ENCODE measurements around the gene CHRNB4. TPM values are rescaled to one million over a fixed set of nuclear protein-coding genes. Genes with fewer than 3 reads are reported as not detected.

CHRNB4 gene
- polyA plus RNA-seq, 1 of the 3 experiments (the other 2 are of a cell fraction): 0.30 TPM

GRCh38 chr15:78660584-78660983, 19.6 kb upstream of the CHRNB4 start:
- TF ChIP-seq POLR2AphosphoS5 (IDR thresholded peaks at IDR 0.05; ENCODE audit: low read depth, low read length): no peak
- no peak for TF ChIP-seq PBX3 (IDR thresholded peaks at IDR 0.05)
- no peak for TF ChIP-seq MEF2A (IDR thresholded peaks at IDR 0.05; ENCODE audit: borderline replicate concordance, low read depth)
- no peak for TF ChIP-seq USF2 (IDR thresholded peaks at IDR 0.05; ENCODE audit: borderline replicate concordance, low read depth, low read length)
- no peaks in the 10 kb centered on the region for H3K9me2 ChIP-seq
- H3K9ac ChIP-seq: no peak overlapping the region
- peaks cover 5% of the 10 kb centered on the region; the same call in 1 of the 2 replicates for H3K27me3 ChIP-seq (ENCODE audit: insufficient read depth)
- H3K4me2 ChIP-seq: no peak overlapping the region
- no peaks in the 10 kb centered on the region for H3K4me1 ChIP-seq (ENCODE audit: control insufficient read depth in 1 of 2, insufficient read depth in 2 of 2, low read depth in 1 of 2, low read length in 1 of 2)
- POLR2A ChIA-PET: interaction anchor here (0.6 to 1.5 kb wide), 2 partner anchors 17 to 18 kb away, joined by 3 to 6 read pairs; no protein-coding TSS in a partner anchor
- no peaks in the 10 kb centered on the region for H3K36me3 ChIP-seq (replicated peaks in 1 of 2; ENCODE audit: control insufficient read depth in 1 of 2, insufficient read depth in 2 of 2, low read length in 1 of 2)
- H3K79me2 ChIP-seq (ENCODE audit: insufficient read depth): no peaks in the 10 kb centered on the region
- CTCF ChIA-PET: interaction anchor here (1.7 to 2.0 kb wide), 2 partner anchors 22 to 49 kb away, joined by 7 to 8 read pairs; no protein-coding TSS in a partner anchor
- WGBS (ENCODE audit: low lambda C conversion rate): 64% methylated on average over 9 of the region's 9 CpGs
- H3K4me3 ChIP-seq (ENCODE audit: low read depth in 2 of 2, low read length in 1 of 2): no peak overlapping the region
- no peaks in the 10 kb centered on the region for H3F3A ChIP-seq (replicated peaks; ENCODE audit: insufficient read depth)
- no peak overlapping the region for H2AFZ ChIP-seq (ENCODE audit: low read depth)
- no peaks in the 10 kb centered on the region for H3K9me3 ChIP-seq
- H3K27ac ChIP-seq (ENCODE audit: low read depth in 2 of 2, low read length in 1 of 2): no peak overlapping the region
- DNase-seq: no peak
- no peaks in the 10 kb centered on the region for H4K20me1 ChIP-seq (ENCODE audit: insufficient read depth)

- no peak for DNase-seq
- no peak overlapping the region for H3K9ac ChIP-seq
- H3K27ac ChIP-seq (ENCODE audit: low read depth in 2 of 2, low read length in 1 of 2): no peak overlapping the region
- ChIA-PET CTCF (no interaction called here), POLR2A (interaction anchor here (0.6 kb wide), 1 partner anchor 11 kb away, joined by 4 read pairs; no protein-coding TSS in a partner anchor)
- H3K4me1 ChIP-seq (ENCODE audit: control insufficient read depth in 1 of 2, insufficient read depth in 2 of 2, low read depth in 1 of 2, low read length in 1 of 2): no peaks in the 10 kb centered on the region; a peak in 1 of 4 replicates
- H3F3A ChIP-seq (replicated peaks; ENCODE audit: insufficient read depth): no peaks in the 10 kb centered on the region
- H3K9me2 ChIP-seq: no peaks in the 10 kb centered on the region
- no peaks in the 10 kb centered on the region for H3K36me3 ChIP-seq (replicated peaks in 1 of 2; ENCODE audit: control insufficient read depth in 1 of 2, insufficient read depth in 2 of 2, low read length in 1 of 2)
- no peaks in the 10 kb centered on the region for H3K9me3 ChIP-seq
- no peak overlapping the region for H2AFZ ChIP-seq (ENCODE audit: low read depth)
- H4K20me1 ChIP-seq (ENCODE audit: insufficient read depth): no peaks in the 10 kb centered on the region
- no peak overlapping the region for H3K4me2 ChIP-seq
- TF ChIP-seq RFX5 (IDR thresholded peaks at IDR 0.05; ENCODE audit: low read length): no peak
- TF ChIP-seq NFIC (IDR thresholded peaks at IDR 0.05; ENCODE audit: borderline replicate concordance): no peak
- TF ChIP-seq FOSL2 (IDR thresholded peaks at IDR 0.05; ENCODE audit: borderline replicate concordance, low read depth): no peak
- no peak for TF ChIP-seq REST (IDR thresholded peaks at IDR 0.05; ENCODE audit: low read depth, low read length)
- TF ChIP-seq MAX (IDR thresholded peaks at IDR 0.05; ENCODE audit: low read depth): no peak
- no peak for TF ChIP-seq TAF1 (IDR thresholded peaks at IDR 0.05; ENCODE audit: borderline replicate concordance, low read depth, low read length)
- TF ChIP-seq EP300 (IDR thresholded peaks at IDR 0.05; ENCODE audit: borderline replicate concordance in 1 of 2, low read depth in 1 of 2, low read length in 1 of 2): no peak
- TF ChIP-seq RAD21 (IDR thresholded peaks at IDR 0.05; ENCODE audit: low read length): no peak
- TF ChIP-seq CTCF (IDR thresholded peaks at IDR 0.05): no peak
- no peak for TF ChIP-seq YY1 (IDR thresholded peaks at IDR 0.05; ENCODE audit: low read depth)
- TF ChIP-seq GABPA (IDR thresholded peaks at IDR 0.05; ENCODE audit: low read depth): no peak
- no peak for TF ChIP-seq EZH2phosphoT487 (IDR thresholded peaks at IDR 0.05; ENCODE audit: borderline replicate concordance, low read depth)
- TF ChIP-seq FOXJ3 (CRISPR knock-in tag; IDR thresholded peaks at IDR 0.05): no peak
- no peak for TF ChIP-seq JUND (IDR thresholded peaks at IDR 0.05)
- no peak for TF ChIP-seq TEAD4 (IDR thresholded peaks at IDR 0.05; ENCODE audit: borderline replicate concordance, insufficient read depth)
- no peak for TF ChIP-seq POLR2AphosphoS5 (IDR thresholded peaks at IDR 0.05; ENCODE audit: low read depth, low read length)
- no peak for TF ChIP-seq TCF12 (IDR thresholded peaks at IDR 0.05)
- H3K27me3 ChIP-seq (ENCODE audit: insufficient read depth): peaks cover 5% of the 10 kb centered on the region; the same call in 1 of the 2 replicates
- H3K79me2 ChIP-seq (ENCODE audit: insufficient read depth): no peaks in the 10 kb centered on the region
- H3K4me3 ChIP-seq (ENCODE audit: low read depth in 2 of 2, low read length in 1 of 2): no peak overlapping the region
Observed at GRCh38 chr15:78658823-78659222, 17.8 kb upstream of the CHRNB4 start.
